CD4-positive, alpha-beta T cell (primary cell): ENCODE data around the gene RPS14. TPM values are rescaled to one million over a fixed set of nuclear protein-coding genes. Genes with fewer than 3 reads are reported as not detected.

ENCODE experiments used
- ATAC-seq: fragments of 200-7000 bp; cut with Tn5 transposase; one replicate; pipeline ENCODE4 v1.10.0; 2022; ENCODE audit warnings: mild to moderate bottlenecking; ENCODE audit not compliant: poor library complexity
- CTCF ChIA-PET: fragments of 350-600 bp; sonication (Branson Sonifier 250); formaldehyde crosslinking; loops from one replicate; lab custom pipeline; 2021; ENCODE audit warnings: antibody characterized with exemption, inconsistent platforms; lab: Charles Lee
- POLR2A ChIA-PET: fragments of 350-600 bp; sonication (Branson Sonifier 250); formaldehyde crosslinking; loops from one replicate; lab custom pipeline; 2021; ENCODE audit warnings: antibody characterized with exemption, inconsistent platforms; lab: Charles Lee
- DNase-seq, 14 experiments: peaks; one replicate each; pipeline ENCODE4 v3.0.0-alpha.2; 2013 to 2020; ENCODE audit warnings: mixed read lengths in 2 of 14
- H3K27ac ChIP-seq, 2 donors: one replicate each; pipeline versions ENCODE4 v1.5.1 to v1.7.0; 2013; ENCODE audit warnings: low read length in 2 of 2, low read depth in 1 of 2, mild to moderate bottlenecking in 1 of 2
- H3K27me3 ChIP-seq, 2 experiments: 1 replicate in 1 of 2; 2 replicates in 1 of 2; pipeline versions ENCODE4 v1.6.1 to v1.7.0; 2013; ENCODE audit warnings: low read length in 2 of 2, control low read depth in 1 of 2, mild to moderate bottlenecking in 1 of 2, moderate library complexity in 1 of 2; ENCODE audit not compliant: insufficient read depth in 2 of 2, control insufficient read depth in 1 of 2
- H3K36me3 ChIP-seq: one replicate; pipeline ENCODE4 v1.6.1; 2013; ENCODE audit warnings: low read length, control low read depth; ENCODE audit not compliant: insufficient read depth
- H3K4me1 ChIP-seq: one replicate; pipeline ENCODE4 v1.6.1; 2013; ENCODE audit warnings: low read length, control low read depth; ENCODE audit not compliant: insufficient read depth
- H3K4me3 ChIP-seq: one replicate; pipeline ENCODE4 v1.5.1; 2013; ENCODE audit warnings: mild to moderate bottlenecking, low read length, moderate library complexity
- H3K9me3 ChIP-seq, 2 experiments: 1 replicate in 1 of 2; 2 replicates in 1 of 2; pipeline versions ENCODE4 v1.6.1 to v1.7.0; 2013; ENCODE audit warnings: low read length in 2 of 2, mild to moderate bottlenecking in 2 of 2, control low read depth in 1 of 2, moderate library complexity in 1 of 2; ENCODE audit not compliant: control insufficient read depth in 1 of 2, insufficient read depth in 1 of 2
- H3K27ac Mint-ChIP-seq: one replicate; pipeline ENCODE4 v1.8.0; 2020; ENCODE audit warnings: mixed read lengths
- H3K27me3 Mint-ChIP-seq: one replicate; pipeline ENCODE4 v1.8.0; 2021; ENCODE audit warnings: mixed read lengths
- H3K36me3 Mint-ChIP-seq: one replicate; pipeline ENCODE4 v1.8.0; 2021; ENCODE audit warnings: low read depth, mixed read lengths
- H3K4me1 Mint-ChIP-seq: one replicate; pipeline ENCODE4 v1.8.0; 2021; ENCODE audit warnings: low read depth, mixed read lengths
- H3K4me3 Mint-ChIP-seq: one replicate; pipeline ENCODE4 v1.8.0; 2020; ENCODE audit warnings: mild to moderate bottlenecking, mixed read lengths
- H3K9me3 Mint-ChIP-seq: one replicate; pipeline ENCODE4 v1.8.0; 2020; ENCODE audit warnings: mixed read lengths
- intact Hi-C, 2 experiments: fragments of 100-400 bp; cut with DNase I in 1 of 2; cut with micrococcal nuclease in 1 of 2; formaldehyde crosslinking; loops; one replicate each; pipeline versions ENCODE4 v1.15.1 to v1.9.0; 2023 to 2025; cut with DNase I, micrococcal nuclease
- total RNA-seq, 174 experiments: library from RNA in 2 of 174; stranded (reverse) in 2 of 174; gene quantifications; one replicate each; pipeline ENCODE4 v1.2.3 and lab custom pipeline; 2021 to 2026
- TF ChIP-seq, protein P1 (sequence below): fragments of 200-600 bp; IDR thresholded peaks from one replicate; pipeline ENCODE4 v1.8.0; 2022; ENCODE audit warnings: antibody characterized with exemption, mild to moderate bottlenecking

The RPS14 gene
- total RNA-seq, 2 experiments from 2014 or later, result 5,224 to 5,317 TPM

DNA sequence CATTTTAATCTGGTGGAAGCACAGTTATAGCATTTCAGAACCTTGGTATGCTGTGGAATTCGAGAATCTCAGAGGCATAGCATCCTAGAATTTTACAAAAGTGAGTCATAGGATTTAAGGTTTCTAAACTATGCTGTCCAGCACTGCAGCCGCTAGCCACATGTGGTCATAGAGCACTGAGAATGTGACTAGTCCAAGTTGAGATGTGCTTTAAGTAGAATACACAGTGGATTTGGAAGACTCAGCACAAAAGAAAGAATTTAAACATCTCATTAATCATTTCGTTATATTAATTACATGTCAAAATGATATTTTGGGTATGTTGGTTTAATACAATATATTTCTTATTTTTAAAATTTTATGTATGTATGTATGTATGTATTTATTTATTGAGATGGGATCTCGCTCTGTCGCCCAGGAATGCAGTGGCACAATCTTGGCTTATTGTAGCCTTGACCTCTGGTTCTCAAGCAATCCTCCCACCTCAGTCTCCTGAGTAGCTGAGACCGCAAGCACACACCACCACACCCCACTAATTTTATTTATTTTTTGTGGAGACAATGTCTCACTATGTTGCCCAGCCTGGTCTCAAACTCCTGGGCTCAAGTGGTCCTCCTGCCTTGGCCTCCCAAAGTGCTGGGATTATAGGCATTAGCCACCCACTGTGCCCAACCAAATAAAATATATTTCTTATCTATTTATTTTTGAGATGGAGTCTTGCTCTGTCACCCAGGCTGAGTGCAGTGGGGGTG lies 20.4 kb upstream of the RPS14 start:
- no peak for DNase-seq
- Mint-ChIP-seq H3K9me3 (no peaks in the 10 kb centered on the region), H3K4me1 (no peaks in the 10 kb centered on the region), H3K4me3 (no peak overlapping the region), H3K36me3 (no peaks in the 10 kb centered on the region), H3K27ac (no peak overlapping the region), H3K27me3 (no peaks in the 10 kb centered on the region)
- no peaks in the 10 kb centered on the region for H3K9me3 ChIP-seq
- TF ChIP-seq, protein P1, sequence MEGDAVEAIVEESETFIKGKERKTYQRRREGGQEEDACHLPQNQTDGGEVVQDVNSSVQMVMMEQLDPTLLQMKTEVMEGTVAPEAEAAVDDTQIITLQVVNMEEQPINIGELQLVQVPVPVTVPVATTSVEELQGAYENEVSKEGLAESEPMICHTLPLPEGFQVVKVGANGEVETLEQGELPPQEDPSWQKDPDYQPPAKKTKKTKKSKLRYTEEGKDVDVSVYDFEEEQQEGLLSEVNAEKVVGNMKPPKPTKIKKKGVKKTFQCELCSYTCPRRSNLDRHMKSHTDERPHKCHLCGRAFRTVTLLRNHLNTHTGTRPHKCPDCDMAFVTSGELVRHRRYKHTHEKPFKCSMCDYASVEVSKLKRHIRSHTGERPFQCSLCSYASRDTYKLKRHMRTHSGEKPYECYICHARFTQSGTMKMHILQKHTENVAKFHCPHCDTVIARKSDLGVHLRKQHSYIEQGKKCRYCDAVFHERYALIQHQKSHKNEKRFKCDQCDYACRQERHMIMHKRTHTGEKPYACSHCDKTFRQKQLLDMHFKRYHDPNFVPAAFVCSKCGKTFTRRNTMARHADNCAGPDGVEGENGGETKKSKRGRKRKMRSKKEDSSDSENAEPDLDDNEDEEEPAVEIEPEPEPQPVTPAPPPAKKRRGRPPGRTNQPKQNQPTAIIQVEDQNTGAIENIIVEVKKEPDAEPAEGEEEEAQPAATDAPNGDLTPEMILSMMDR, result no peak
- no peak overlapping the region for H3K4me3 ChIP-seq
- CTCF ChIA-PET, result no interaction called here
- H3K4me1 ChIP-seq, result no peaks in the 10 kb centered on the region
- intact Hi-C loops, result no loop called here
- no peaks in the 10 kb centered on the region for H3K27me3 ChIP-seq
- POLR2A ChIA-PET, result no interaction called here
- H3K36me3 ChIP-seq, result no peaks in the 10 kb centered on the region
- no peak overlapping the region for H3K27ac ChIP-seq
- no peak for ATAC-seq

DNA sequence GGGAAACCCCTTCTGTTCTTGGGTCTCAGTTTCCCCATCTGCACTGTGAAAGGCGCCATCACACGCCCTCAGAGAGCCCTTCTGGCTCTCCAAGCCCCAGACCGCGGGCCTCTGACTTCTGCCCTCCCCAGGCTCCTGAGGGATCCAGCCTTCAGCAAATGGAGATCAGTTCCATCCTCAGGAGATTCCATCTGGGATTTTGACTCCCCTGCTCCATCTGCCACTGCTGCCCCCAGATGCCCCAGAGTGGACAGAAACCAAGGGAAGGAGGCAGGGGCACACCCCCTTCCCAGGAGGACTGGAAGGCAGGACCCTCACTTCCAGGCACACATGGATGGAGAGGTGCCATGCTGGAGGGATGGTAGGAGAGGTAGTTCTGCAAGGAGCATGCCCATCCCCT lies 18.7 kb upstream of the RPS14 start:
- no peak overlapping the region for H3K27ac ChIP-seq
- Mint-ChIP-seq H3K4me3 (no peak overlapping the region), H3K36me3 (no peaks in the 10 kb centered on the region), H3K4me1 (no peaks in the 10 kb centered on the region), H3K27ac (no peak overlapping the region), H3K9me3 (no peaks in the 10 kb centered on the region), H3K27me3 (no peaks in the 10 kb centered on the region)
- DNase-seq (no peak), ATAC-seq (no peak)
- H3K4me1 ChIP-seq, result no peaks in the 10 kb centered on the region
- H3K27me3 ChIP-seq, result no peaks in the 10 kb centered on the region
- intact Hi-C loops, result no loop called here
- ChIA-PET CTCF (no interaction called here), POLR2A (interaction anchor here (0.6 kb wide), 1 partner anchor 58 kb away, joined by 3 read pairs; no protein-coding TSS in a partner anchor)
- no peak overlapping the region for H3K4me3 ChIP-seq
- TF ChIP-seq, protein P1, result no peak
- no peaks in the 10 kb centered on the region for H3K36me3 ChIP-seq
- H3K9me3 ChIP-seq, result no peaks in the 10 kb centered on the region

DNA sequence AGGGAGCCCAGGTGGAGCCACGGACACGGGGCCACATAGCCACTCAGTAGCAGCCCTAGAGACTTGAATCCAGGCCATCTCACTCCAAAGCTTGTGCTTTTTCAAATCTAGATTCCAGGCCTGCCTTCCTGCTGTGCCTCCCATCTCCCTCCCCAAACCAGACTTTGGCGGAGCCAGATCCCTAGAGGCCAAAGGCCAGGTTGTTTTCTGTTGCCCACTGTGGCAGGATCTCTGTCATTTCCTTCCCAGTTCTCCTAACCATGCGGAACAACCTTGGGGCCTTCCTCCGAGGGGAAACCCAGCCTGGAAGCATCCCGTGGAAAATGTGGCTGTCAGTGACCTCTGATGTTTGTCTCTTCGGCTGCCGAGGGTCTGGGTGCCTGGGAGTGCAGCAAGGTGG lies 16.4 kb upstream of the RPS14 start:
- no peaks in the 10 kb centered on the region for H3K9me3 ChIP-seq
- intact Hi-C loops, result no loop called here
- no peak for DNase-seq
- Mint-ChIP-seq H3K9me3 (no peaks in the 10 kb centered on the region), H3K4me3 (no peak overlapping the region), H3K4me1 (peaks cover 12% of the 10 kb centered on the region), H3K27ac (no peak overlapping the region), H3K36me3 (no peaks in the 10 kb centered on the region), H3K27me3 (no peaks in the 10 kb centered on the region)
- TF ChIP-seq, protein P1, result no peak
- CTCF ChIA-PET, result no interaction called here
- H3K4me1 ChIP-seq, result peaks cover 7% of the 10 kb centered on the region
- H3K36me3 ChIP-seq, result no peaks in the 10 kb centered on the region
- H3K27ac ChIP-seq, result no peak overlapping the region
- POLR2A ChIA-PET, result no interaction called here
- no peak for ATAC-seq
- H3K27me3 ChIP-seq, result no peaks in the 10 kb centered on the region
- H3K4me3 ChIP-seq, result no peak overlapping the region
